Neural cell (in vitro differentiated cells): ENCODE results near the gene CDK6. TPM values are rescaled to one million over a fixed set of nuclear protein-coding genes. Genes with fewer than 3 reads are reported as not detected.

Experiments
- H2AFZ ChIP-seq: fragments of 200-600, 300-800 bp; sonication (generic), shearing (Covaris generic); 2 replicates; pipeline ENCODE4 v1.6.0; 2014; ENCODE audit warnings: low read depth, mild to moderate bottlenecking, antibody characterized with exemption, low read length, moderate library complexity
- H3F3A ChIP-seq: fragments of 200-600 bp; shearing (Covaris generic); 2 replicates; pipeline ENCODE4 v1.6.1; 2016; ENCODE audit warnings: mild to moderate bottlenecking, moderate library complexity, mixed read lengths, antibody characterized with exemption, low read length; ENCODE audit not compliant: insufficient read depth, poor library complexity, severe bottlenecking
- H3K27ac ChIP-seq: fragments of 200-600, 300-800 bp; sonication (generic), shearing (Covaris generic); 2 replicates; pipeline ENCODE4 v1.5.1; 2014; ENCODE audit warnings: mild to moderate bottlenecking, low read length, moderate library complexity
- H3K27me3 ChIP-seq: fragments of 300-800, 200-600 bp; sonication (generic), shearing (Covaris generic); 2 replicates; pipeline ENCODE4 v1.6.0; 2014; ENCODE audit warnings: mild to moderate bottlenecking, low read depth, low read length, moderate library complexity; ENCODE audit not compliant: insufficient read depth
- H3K36me3 ChIP-seq: fragments of 300-800, 200-600 bp; sonication (generic), shearing (Covaris generic); 2 replicates; pipeline ENCODE4 v1.5.1; 2014; ENCODE audit warnings: mild to moderate bottlenecking, antibody characterized with exemption, low read length, moderate library complexity; ENCODE audit not compliant: insufficient read depth
- H3K4me2 ChIP-seq: fragments of 300-800, 200-600 bp; sonication (generic), shearing (Covaris generic); 2 replicates; pipeline ENCODE4 v1.6.0; 2014; ENCODE audit warnings: mild to moderate bottlenecking, low read length
- H3K4me3 ChIP-seq: fragments of 300-800, 200-600 bp; sonication (generic), shearing (Covaris generic); 2 replicates; pipeline ENCODE4 v1.5.1; 2014; ENCODE audit warnings: mild to moderate bottlenecking, low read length, moderate library complexity
- H3K79me2 ChIP-seq: fragments of 200-600 bp; shearing (Covaris generic); replicated peaks from 2 replicates; pipeline ENCODE4 v1.6.0; 2014; ENCODE audit warnings: mild to moderate bottlenecking, low read length, moderate library complexity; ENCODE audit not compliant: insufficient read depth
- H3K9ac ChIP-seq: fragments of 300-800, 200-600 bp; sonication (generic), shearing (Covaris generic); 2 replicates; pipeline ENCODE4 v1.6.1; 2016; ENCODE audit warnings: mild to moderate bottlenecking, low read length, mixed read lengths
- H3K9me2 ChIP-seq: fragments of 200-600 bp; shearing (Covaris generic); 2 replicates; pipeline ENCODE4 v1.6.1; 2016; ENCODE audit warnings: mild to moderate bottlenecking, low read length, mixed read lengths; ENCODE audit not compliant: insufficient read depth
- H3K9me3 ChIP-seq: fragments of 200-600, 300-800 bp; sonication (generic), shearing (Covaris generic); 2 replicates; pipeline ENCODE4 v1.6.1; 2016; ENCODE audit warnings: mild to moderate bottlenecking, mixed run types, low read length, moderate library complexity, mixed read lengths
- H4K20me1 ChIP-seq: fragments of 200-600 bp; shearing (Covaris generic); 2 replicates; pipeline ENCODE4 v1.6.1; 2016; ENCODE audit warnings: mild to moderate bottlenecking, mixed run types; ENCODE audit not compliant: insufficient read depth
- EP300 ChIP-seq: fragments of 450-650 bp; conservative IDR thresholded peaks from 2 replicates; pipeline ENCODE4 v1.6.1; 2014; ENCODE audit warnings: antibody characterized with exemption, mild to moderate bottlenecking, moderate library complexity; ENCODE audit not compliant: poor library complexity, severe bottlenecking
- EZH2 ChIP-seq: fragments of 200-600, 300-800 bp; shearing (Covaris generic), sonication (generic); IDR thresholded peaks from 2 replicates; pipeline ENCODE4 v1.6.1; 2014; ENCODE audit warnings: antibody characterized with exemption, low read length, borderline replicate concordance, mild to moderate bottlenecking; ENCODE audit not compliant: insufficient read depth, poor library complexity, severe bottlenecking
- MXI1 ChIP-seq: fragments of 450-650 bp; conservative IDR thresholded peaks from 2 replicates; pipeline ENCODE4 v1.6.1; 2014; ENCODE audit warnings: antibody characterized with exemption, mild to moderate bottlenecking; ENCODE audit not compliant: poor library complexity, severe bottlenecking
- POLR2AphosphoS5 ChIP-seq: IDR thresholded peaks from 2 replicates; pipeline ENCODE4 v1.6.1; 2012
- RAD21 ChIP-seq: fragments of 450-650 bp; conservative IDR thresholded peaks from 2 replicates; pipeline ENCODE4 v1.6.1; 2014; ENCODE audit warnings: antibody characterized with exemption, mild to moderate bottlenecking, moderate library complexity
- SMC3 ChIP-seq: fragments of 450-650 bp; conservative IDR thresholded peaks from 2 replicates; pipeline ENCODE4 v1.6.1; 2014; ENCODE audit warnings: antibody characterized with exemption, mild to moderate bottlenecking, moderate library complexity; ENCODE audit not compliant: poor library complexity
- TAF1 ChIP-seq: IDR thresholded peaks from 2 replicates; pipeline ENCODE4 v1.6.1; 2012; ENCODE audit warnings: low read depth
- polyA plus RNA-seq: library from polyadenylated mRNA; depleted of rRNA; stranded (reverse); fragments of >200 nt; gene quantifications from 2 replicates; pipeline ENCODE4 v1.2.3, GENCODE V29; 2014
- TF ChIP-seq, protein P1 (sequence below): IDR thresholded peaks from 2 replicates; pipeline ENCODE4 v1.6.1; 2012; ENCODE audit warnings: borderline replicate concordance
- TF ChIP-seq, protein P2 (sequence below): fragments of 450-650 bp; IDR thresholded peaks from 2 replicates; pipeline ENCODE4 v1.5.1; 2014; ENCODE audit warnings: antibody characterized with exemption, mild to moderate bottlenecking, moderate library complexity; ENCODE audit not compliant: poor library complexity, severe bottlenecking

The CDK6 gene
- polyA plus RNA-seq, 1 donor from 2014 or later = 4.1 TPM

DNA sequence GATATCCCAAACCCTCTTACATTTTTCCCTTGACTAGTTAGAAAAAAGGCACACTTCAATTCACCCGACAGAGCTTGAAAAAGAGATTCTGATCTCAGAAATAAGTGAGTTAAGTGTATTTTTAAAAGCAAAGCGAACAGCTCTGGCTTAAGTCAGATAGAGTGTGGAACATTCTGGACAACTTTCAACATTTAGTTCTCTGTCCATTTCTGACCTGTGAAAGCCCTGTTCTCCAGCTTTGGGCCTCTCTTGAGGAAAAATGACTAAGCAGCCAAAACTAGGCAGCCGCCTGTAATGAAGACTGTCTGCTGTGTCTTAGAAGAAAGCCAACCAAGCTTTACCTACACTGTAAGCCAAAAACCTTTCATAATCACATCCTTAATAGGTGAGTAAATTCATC lies 50.5 kb downstream of the CDK6 start:
- Histone ChIP-seq H3K27me3 (no peaks in the 10 kb centered on the region), H2AFZ (no peak overlapping the region), H3F3A (no peaks in the 10 kb centered on the region), H3K9me3 (no peaks in the 10 kb centered on the region), H3K27ac (no peak overlapping the region), H3K9me2 (no peaks in the 10 kb centered on the region), H3K36me3 (no peaks in the 10 kb centered on the region), H3K4me2 (no peak overlapping the region), H3K9ac (no peak overlapping the region), H3K4me3 (no peak overlapping the region), H3K79me2 (peaks cover 5% of the 10 kb centered on the region), H4K20me1 (no peaks in the 10 kb centered on the region)
- TF ChIP-seq, protein P1, sequence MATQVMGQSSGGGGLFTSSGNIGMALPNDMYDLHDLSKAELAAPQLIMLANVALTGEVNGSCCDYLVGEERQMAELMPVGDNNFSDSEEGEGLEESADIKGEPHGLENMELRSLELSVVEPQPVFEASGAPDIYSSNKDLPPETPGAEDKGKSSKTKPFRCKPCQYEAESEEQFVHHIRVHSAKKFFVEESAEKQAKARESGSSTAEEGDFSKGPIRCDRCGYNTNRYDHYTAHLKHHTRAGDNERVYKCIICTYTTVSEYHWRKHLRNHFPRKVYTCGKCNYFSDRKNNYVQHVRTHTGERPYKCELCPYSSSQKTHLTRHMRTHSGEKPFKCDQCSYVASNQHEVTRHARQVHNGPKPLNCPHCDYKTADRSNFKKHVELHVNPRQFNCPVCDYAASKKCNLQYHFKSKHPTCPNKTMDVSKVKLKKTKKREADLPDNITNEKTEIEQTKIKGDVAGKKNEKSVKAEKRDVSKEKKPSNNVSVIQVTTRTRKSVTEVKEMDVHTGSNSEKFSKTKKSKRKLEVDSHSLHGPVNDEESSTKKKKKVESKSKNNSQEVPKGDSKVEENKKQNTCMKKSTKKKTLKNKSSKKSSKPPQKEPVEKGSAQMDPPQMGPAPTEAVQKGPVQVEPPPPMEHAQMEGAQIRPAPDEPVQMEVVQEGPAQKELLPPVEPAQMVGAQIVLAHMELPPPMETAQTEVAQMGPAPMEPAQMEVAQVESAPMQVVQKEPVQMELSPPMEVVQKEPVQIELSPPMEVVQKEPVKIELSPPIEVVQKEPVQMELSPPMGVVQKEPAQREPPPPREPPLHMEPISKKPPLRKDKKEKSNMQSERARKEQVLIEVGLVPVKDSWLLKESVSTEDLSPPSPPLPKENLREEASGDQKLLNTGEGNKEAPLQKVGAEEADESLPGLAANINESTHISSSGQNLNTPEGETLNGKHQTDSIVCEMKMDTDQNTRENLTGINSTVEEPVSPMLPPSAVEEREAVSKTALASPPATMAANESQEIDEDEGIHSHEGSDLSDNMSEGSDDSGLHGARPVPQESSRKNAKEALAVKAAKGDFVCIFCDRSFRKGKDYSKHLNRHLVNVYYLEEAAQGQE = no peak
- TF ChIP-seq, protein P2, sequence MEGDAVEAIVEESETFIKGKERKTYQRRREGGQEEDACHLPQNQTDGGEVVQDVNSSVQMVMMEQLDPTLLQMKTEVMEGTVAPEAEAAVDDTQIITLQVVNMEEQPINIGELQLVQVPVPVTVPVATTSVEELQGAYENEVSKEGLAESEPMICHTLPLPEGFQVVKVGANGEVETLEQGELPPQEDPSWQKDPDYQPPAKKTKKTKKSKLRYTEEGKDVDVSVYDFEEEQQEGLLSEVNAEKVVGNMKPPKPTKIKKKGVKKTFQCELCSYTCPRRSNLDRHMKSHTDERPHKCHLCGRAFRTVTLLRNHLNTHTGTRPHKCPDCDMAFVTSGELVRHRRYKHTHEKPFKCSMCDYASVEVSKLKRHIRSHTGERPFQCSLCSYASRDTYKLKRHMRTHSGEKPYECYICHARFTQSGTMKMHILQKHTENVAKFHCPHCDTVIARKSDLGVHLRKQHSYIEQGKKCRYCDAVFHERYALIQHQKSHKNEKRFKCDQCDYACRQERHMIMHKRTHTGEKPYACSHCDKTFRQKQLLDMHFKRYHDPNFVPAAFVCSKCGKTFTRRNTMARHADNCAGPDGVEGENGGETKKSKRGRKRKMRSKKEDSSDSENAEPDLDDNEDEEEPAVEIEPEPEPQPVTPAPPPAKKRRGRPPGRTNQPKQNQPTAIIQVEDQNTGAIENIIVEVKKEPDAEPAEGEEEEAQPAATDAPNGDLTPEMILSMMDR = no peak
- TF ChIP-seq POLR2AphosphoS5 (no peak), MXI1 (no peak), TAF1 (no peak), SMC3 (no peak), EZH2 (no peak), EP300 (no peak), RAD21 (no peak)

DNA sequence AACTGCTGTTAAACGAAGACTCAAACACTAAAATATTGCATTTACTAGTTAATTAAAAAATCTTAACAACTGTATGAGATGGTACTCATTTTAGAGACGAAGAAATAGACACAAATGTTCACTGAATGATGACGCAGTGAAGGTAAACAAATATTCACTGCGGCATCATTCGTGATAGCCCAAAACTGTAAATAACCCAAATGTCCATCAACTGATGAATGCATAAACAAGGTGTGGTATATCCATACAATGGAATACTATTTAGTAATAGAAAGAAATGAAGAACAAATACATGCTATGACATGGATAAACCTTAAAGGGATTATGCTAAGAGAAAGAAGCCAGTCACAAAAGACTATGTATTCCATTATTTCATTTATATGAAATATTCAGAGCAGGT lies 51.4 kb downstream of the CDK6 start:
- H4K20me1 ChIP-seq = no peaks in the 10 kb centered on the region
- no peaks in the 10 kb centered on the region for H3K9me2 ChIP-seq
- no peak for TF ChIP-seq EP300
- no peak for TF ChIP-seq TAF1
- no peak for TF ChIP-seq SMC3
- TF ChIP-seq, protein P1 = no peak
- no peak for TF ChIP-seq RAD21
- TF ChIP-seq EZH2 = no peak
- no peak for TF ChIP-seq MXI1
- TF ChIP-seq, protein P2 = no peak
- no peak for TF ChIP-seq POLR2AphosphoS5
- no peak overlapping the region for H3K4me3 ChIP-seq
- H3K9me3 ChIP-seq = no peaks in the 10 kb centered on the region
- H3F3A ChIP-seq = no peaks in the 10 kb centered on the region
- H2AFZ ChIP-seq = no peak overlapping the region
- no peaks in the 10 kb centered on the region for H3K27me3 ChIP-seq
- no peak overlapping the region for H3K4me2 ChIP-seq
- no peak overlapping the region for H3K9ac ChIP-seq
- peaks cover 5% of the 10 kb centered on the region for H3K79me2 ChIP-seq
- H3K36me3 ChIP-seq = no peaks in the 10 kb centered on the region
- no peak overlapping the region for H3K27ac ChIP-seq
